Inflammatory macrophage (primary cell): ENCODE measurements around the gene DDX25.
"Not testable (repeated sequence)": the region's sequence is repeated elsewhere in the genome, so short reads cannot be mapped to it uniquely, and the experiment has no call there.

Source experiments
- DNase-seq, 2 donors: peaks; one replicate each; pipeline ENCODE4 v3.0.0-alpha.2; 2020 to 2022
- total RNA-seq, 18 experiments: gene quantifications; one replicate each; lab custom pipeline; 2026; ENCODE audit warnings: mixed read lengths in 6 of 18, inconsistent platforms in 2 of 18; lab: John Stamatoyannopoulos, UW

The DDX25 gene
- total RNA-seq = 0 to 0.22 (median 0) reads per million in 18 experiments

DNA sequence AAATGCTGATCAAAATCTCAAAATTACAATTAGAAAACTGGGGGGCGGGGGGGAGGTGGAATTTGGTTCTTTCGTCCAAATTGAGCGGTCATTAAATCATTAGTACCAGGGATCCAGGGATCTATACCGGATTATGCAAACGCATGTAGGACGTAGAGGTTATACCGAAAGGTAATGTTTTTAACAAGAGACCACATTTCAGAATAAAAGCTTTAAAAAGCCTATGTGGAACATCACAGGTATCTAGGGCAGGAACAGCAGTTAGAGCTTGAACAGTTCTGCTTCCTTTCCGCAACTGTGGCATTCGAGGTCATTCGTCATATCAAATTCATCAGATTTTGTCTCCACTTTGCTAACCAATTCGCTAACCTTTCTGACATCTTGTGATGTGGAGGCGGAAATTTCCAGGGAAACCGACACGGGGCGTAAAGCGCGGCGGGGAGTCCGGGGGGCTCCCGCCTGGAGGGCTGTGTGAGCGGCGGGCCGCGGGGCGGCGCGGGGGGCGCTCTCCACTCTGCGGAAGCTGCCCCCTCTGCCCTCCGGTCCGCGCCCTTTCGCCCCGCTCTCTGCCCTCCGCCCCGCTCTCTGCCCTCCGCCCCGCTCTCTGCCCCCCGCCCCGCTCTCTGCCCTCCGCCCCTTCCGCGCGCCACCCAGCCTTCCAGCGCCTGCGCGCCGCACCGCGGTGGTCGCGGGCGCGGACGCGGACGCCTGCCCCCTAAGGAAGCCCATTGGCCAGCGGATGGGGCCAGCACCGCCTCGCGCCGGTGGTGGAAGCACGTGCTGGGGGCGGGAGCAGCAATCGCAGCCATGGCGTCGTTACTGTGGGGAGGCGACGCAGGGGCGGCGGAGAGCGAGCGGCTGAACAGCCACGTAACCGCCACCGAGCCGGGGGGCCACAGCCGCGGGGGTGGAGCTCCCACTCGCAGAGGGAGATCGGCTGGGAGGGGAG, at the start of gene DDX25:
Gene DDX25 (plus strand): TSS at position 798 of the 949 bp plus-strand sequence. CDS start 10 bp downstream, at position 808.
- DNase-seq = no peak

DNA sequence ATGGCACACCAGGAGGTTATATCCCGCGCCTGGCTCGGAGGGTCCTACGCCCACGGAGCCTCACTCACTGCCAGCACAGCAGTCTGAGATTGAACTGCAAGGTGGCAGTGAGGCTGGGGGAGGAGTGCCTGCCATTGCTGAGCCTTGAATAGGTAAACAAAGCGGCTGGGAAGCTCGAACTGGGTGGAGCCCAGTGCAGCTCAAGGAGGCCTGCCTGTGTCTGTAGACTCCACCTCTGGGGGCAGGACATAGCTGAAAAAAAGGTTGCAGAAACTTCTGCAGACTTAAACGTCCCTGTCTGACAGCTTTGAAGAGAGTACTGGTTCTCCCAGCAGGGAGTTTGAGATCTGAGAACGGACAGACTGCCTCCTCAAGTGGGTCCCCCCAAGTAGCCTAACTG, 46.6 kb upstream of the DDX25 start:
- not testable (repeated sequence) for DNase-seq

DNA sequence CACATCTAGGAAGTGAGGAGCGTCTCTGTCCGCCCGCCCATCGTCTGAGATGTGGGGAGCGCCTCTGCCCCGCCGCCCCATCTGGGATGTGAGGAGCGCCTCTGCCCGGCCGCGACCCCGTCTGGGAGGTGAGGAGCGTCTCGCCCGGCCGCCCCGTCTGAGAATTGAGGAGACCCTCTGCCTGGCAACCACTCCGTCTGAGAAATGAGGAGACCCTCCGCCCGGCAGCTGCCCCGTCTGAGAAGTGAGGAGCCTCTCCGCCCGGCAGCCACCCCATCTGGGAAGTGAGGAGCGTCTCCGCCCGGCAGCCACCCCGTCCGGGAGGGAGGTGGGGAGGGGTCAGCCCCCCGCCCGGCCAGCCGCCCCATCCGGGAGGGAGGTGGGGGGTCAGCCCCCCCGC, 41.5 kb upstream of the DDX25 start:
- DNase-seq = not testable (repeated sequence)

DNA sequence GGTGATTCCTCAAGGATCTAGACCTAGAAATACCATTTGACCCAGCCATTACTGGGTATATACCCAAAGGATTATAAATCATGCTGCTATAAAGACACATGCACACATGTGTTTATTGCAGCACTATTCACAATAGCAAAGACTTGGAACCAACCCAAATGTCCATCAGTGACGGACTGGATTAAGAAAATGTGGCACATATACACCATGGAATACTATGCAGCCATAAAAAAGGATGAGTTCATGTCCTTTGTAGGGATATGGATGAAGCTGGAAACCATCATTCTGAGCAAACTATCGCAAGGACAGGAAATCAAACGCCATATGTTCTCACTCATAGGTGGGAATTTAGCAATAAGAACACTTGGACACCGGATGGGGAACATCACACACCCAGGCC, 39.0 kb upstream of the DDX25 start:
- not testable (repeated sequence) for DNase-seq

DNA sequence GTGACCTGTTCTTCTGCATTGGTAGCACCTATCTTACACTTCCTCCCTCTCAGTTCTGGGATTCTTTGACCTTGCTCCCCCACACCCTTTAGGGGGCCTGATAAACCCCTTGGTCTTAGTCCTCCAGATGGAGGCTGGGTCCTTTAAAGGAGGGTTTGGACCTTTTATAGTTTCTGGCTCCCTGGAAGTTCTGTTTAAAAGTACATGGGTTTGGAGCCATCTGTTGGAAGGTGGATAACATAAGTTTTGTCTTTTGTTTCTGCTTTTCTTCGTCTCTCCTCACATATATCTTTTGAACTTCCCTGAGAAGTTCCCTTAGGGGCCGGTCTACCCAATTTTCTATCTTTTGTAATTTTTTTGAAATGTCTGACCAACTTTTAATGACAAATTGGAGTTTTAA, 34.8 kb upstream of the DDX25 start:
- no peak for DNase-seq

DNA sequence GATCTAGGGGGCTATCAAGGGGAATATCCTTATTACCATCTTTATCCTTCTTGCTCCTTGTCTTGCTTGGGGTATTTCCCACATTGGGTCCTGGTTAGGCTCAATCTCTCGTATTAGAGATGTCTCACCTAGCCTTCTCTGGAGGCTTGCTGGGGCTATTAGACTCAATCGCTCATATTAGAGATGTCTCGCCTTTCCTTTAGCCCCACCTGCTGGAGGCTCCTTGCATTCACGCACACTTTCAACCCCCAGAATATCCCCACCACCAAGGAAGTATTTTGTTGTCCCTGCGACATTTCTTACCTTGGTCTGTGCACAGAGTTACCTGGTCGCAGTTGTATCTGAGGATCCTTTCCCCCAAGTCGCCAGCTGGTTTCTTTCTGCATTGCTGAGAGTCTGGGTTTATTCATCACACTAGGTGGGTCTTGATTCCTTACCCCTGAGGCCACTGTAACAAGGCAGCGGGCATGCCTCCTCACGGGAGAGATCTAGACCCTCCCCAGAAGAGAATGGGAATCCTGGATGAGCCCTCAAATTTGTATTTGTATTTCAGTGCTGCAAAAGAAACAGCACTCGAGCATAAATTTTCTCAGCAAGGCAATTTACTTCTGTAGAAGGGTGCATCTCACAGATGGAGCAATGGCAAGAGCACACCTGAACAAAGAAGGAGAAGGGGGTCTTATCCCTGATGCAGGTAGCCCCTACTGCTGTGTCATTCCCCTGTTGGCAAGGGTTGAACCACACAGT, 32.7 kb upstream of the DDX25 start:
- peak in 1 of 2 donors; percentile 4 for DNase-seq

DNA sequence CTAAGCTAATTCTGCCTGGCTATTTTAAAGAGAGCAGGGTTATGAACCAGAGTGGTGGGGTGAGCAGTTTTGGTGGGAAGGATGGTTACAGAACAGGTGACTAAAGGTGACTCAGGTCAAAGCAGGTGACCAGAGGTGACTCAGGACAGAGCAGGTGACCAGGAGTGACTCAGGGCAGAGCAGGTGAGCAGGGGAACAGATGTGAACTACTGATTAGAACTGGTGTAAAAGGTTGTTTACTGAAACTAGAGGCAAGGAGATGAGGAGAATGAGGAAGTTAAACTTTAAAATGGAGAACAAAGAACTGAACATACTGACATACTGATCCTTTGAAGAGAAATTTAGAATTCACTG, 32.2 kb upstream of the DDX25 start:
- no peak for DNase-seq

DNA sequence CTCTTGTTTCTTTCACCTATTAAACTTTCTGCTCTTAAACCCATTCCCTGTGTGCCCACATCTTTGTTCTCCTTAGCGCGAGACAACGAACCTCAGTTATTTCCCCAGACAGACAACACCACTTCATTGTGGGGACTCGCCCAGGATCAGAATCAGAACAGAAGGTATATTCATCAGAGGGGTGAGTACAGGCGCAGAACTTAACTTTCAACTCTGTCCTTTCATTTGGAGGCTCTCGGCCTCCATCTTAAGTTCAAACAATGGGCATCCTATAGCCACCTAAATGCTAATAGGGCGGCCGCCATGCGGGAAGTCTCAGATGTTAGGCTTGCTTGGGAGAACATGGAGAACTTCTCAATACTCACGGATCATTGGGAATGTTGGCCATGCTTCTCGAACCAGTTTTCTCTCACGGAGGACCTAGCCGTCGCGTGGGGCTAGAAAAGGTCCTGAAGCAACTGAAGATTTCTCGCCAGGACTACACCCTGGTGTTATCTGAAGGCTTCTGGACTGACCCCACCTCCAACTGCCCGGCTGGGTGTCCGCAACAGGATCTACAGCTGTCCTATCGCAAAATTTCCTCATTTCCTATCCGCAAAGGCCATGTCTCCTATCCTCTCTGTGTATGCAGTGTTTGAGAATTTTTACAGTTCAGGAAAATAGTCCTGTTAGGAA, 30.3 kb upstream of the DDX25 start:
- no peak for DNase-seq

DNA sequence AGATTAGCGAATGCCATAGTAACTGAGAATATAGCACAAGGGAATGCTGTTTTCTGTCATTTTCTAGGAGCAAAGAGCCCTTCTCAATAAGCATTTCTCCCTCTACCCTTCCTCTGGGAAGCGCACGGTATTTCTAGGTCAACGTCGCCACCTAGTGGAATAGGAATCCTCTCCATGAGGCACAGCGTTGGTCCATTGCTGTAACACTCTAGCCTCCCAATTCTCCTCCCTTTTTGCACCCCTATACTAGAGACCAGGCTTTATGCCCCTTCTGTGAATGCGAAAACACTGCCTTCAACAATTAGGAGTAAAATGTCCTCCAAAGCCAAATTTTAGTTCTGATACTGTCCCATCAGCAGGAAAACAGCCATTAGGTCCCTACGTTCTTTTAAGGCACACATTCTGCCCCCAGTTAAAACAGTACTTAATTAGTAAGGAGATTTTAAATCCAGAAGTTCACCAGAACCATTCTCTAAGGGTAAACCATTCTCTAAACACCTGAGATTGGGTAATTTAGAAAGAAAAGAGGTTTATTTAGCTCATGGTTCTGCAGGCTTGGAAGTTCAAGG, 29.7 kb upstream of the DDX25 start:
- DNase-seq = peak; percentile 64 to 69

DNA sequence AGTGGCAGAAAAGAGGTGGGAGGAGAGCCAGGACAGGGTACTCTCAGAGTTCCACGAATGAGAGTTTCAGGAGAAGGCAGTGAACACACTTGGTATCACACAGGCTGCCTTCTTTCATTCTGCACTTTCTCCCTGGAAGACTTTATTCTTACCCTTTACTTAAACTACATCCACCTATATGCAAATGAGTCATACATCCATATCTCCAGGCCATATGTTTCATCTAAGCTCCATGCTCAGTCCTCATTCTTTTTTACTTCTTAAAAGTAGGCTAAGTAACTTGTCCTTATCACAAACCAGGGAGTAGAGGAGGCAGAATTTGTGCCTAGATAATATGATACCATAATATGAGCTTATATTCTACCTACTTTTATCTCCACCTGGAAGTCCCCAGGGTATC, 23.0 kb upstream of the DDX25 start:
- no peak for DNase-seq

DNA sequence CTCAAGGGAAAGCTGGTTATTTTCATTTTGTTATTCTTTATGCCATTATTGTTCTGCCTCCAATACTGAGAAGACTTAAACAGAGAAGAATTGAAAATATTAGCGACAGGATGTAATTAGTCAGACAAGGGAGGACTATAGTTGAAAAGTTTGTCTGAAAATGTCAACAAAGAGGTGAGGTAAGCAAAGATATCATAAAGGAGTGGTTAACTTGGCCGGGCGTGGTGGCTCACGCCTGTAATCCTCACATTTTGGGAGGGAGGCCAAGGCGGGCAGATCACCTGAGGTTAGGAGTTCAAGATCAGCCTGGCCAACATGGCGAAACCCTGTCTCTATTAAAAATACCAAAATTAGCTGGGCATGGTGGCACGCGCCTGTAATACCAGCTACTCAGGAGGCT, 20.9 kb upstream of the DDX25 start:
- DNase-seq = no peak

DNA sequence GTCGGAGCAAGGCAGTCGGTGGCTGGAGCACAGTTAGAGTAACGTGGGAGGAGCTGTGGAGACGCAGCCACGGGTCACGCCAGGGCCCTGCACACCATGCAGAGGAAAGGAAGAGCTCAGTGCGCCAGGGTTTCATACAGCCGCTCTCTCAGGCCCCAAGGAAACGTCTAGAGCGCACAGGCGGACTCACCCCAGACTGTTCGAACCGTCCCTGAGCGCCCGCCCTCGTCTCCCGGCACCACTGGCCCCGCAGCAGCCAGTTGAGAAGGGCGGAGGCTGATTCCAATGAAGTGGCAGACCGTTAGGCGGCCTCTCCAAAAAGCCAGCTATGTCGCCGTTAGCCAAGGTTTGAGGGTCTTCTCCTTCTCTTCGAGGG, 17.3 kb upstream of the DDX25 start:
- peak; percentile 38 to 40 for DNase-seq

DNA sequence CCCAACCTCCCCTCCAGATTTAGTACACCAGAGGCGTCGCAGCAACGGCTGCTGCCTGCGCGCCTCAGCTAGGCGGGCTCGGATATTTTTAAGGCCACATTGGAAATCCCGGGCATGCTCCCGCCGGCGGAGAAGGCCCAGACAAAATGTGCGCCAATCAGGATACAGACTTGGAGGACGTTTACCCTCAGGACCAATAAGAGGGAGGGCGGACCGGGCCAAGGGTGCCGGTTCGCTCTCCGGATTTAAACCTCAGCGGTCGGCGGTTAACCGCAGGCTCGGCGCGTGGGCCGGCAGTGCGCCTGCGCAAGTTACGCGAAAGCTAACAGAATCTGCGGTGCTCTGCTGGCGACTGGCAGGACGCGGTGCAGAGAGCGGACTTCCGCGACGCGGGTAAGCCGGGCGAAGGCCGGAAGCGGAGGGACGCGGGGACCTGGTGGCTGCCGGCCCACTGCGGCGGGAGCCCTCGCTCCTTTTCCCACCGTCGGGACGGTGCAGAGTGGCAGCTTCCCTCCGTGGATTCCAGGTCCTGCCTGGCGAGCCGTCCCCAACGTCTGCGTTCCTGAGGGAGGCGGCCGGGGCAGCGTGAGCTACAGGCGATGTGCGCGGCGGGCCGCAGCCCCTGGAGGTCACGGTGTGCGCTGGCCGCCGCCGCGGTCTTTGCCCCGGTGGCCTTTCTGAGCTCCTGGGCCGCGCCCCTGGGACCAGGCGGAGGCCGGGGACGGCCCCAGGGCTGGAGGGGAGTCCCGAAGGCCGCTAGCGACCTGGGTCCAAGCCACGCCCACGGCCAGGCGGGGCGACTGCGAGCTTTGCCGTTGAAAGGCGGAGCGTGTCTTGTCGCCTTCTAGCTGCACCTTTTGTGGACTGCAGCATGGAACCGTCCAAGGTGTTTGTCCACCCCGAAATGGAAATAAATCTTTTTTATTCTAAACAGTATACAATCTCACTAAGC, 16.7 kb upstream of the DDX25 start, which contains the start of gene HYLS1:
Gene HYLS1 (plus strand): TSS at position 296 of the 952 bp plus-strand sequence. CDS start 11,701 bp downstream, outside the sequence.
- DNase-seq = peak; percentile 97 to 98

DNA sequence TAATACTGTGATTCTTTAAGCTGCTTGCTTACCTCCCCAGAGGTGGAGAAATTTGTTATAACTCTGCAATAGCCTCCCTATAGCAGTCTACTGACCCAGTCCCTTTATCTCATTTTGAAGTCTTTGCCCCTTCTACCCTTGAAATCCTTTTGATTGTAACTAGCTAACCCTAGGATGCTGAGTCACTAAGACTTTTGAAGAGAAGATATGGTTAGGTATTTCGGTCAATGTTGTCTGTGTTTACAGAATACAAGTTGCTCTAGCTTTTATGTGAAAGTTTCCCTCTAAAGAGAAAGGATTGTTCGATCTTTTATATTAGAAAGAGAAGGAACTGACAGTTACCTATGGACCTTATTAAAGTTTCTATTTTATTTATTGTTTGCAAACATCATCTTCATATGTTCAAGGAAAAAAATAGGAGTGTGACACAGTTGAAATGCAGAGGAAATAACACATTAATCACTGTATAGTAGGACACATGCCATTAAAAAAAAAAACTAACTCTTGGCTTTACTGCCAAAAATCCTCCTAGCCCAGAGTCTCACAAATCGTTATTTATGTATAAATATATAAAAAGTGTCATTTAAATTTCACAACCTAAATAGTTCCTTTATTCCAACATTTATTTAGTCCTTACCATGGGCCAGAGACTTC, 13.7 kb upstream of the DDX25 start:
- no peak for DNase-seq

DNA sequence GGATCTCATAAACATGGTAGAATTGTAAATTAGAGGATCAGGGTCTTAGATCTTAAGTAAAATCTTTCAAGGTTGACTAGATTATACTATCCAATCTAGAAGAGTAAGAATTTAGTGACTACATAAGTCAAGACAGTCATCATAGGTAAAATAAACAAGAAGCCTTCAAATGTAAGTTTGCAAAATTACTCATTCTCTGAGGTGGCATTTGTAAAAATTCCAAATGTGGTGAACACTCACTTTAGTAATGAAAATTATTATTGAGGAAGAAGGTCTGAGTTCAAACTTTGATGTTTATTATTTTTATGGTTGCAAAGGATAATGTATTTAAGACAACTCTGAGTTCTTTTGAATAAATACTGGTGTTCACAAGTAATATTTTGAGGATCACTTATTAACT, 12.2 kb upstream of the DDX25 start:
- DNase-seq = no peak

DNA sequence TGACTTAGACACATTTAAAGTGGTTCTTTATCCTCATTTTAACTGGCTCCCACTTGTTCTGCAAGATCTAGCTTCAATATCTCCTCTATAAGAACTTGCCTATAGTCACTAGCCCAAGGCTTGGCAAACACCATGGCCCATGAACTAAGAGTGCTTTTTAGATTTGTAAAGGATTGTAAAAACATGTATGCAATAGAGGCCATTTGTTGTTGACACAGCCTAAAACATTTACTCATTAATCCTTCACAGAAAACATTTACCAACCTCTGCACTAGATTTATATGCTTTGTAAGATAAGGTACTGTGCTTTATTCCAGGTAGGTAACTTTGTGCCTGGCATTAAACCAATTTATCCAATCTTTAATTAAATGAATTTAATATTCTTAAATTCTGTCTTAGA, 11.3 kb upstream of the DDX25 start:
- no peak for DNase-seq

DNA sequence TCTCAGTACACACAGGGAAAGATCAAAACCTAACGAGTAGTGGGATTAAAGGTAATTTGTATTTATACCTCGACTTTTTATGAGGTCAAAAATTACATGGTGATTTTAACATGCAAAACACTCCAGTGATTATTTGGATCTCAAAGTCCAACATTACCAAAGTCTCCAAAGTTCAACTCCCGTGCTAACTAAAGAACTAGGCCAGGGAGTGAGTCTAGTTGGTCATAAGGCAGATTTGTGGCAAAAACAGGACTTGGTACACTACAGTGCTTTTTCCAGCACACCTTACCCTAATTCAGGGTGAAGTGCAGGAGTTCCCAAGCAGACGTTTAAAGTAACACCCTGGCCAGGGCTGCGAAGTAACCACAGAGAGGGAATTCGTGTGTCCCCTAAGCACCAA, 2.4 kb upstream of the DDX25 start:
- DNase-seq = no peak

DNA sequence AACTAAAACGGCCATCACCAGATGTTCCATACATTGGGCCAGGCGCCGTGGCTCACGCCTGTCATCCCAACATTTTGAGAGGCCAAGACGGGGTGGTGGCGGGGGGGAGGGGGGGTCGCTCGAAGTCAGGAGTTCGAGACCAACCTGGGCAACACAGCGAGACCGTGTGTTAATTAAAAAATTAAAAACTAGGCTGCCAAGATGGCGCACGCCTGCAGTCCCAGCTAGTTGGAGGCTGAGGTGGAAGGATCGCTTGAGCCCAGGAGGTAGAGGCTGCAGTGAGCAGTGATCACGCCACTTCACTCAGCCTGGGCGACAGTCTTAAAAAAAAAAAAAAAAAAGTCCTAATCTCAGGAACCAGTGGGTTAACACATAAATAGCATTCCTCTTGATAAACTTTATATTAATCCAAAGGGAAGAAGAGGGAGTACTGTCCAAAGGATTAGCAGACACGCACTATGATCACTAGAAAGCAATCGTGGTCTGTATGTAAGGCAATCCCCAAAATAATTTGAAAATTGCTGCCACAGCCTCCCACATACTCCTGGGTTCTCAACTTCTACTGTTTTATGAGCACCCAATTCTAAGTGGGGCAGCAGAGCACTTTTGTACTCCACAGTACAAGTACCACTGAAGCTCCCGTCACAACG, 1.9 kb upstream of the DDX25 start:
- DNase-seq = no peak

DNA sequence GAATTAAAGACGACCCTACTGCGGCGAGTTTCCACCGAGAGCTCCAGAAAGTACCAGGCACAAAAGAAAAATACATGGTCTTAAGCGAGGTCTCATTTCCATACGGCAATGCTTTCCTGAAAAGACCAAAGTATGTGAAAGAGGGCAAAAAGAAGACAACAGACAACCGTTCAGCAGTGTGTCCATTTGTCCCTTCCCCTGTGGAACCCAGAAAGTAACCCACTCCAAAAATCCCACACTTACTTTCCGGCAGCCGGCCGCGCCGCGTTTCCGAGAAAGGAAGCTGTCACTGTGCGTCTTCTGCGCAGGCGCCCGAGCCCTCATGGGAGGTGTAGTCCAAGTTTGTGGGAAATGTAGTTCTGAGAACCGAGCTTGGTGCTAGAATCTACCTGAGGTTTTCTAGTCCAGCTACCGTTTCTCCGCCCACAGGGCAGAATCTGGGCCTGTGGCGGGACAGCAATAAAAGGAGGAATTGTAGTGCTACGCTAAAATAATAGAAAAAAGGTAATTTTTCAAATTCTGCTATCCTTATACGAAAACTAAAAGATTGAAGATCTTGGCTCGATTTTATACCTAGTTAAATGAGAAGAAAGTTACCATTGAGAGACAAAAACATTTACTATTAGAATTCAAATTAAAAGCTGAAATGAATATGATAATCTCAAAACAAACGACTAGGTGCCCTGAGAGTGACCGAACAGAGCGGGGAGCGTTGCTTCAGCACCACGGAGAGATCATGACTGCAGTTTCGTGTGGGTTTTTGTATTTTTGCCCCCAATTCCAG, 1.2 kb upstream of the DDX25 start, which contains the start of gene PUS3:
Gene PUS3 (minus strand): TSS at position 280 of the 784 bp plus-strand sequence. CDS start 6,922 bp downstream, outside the sequence.
- DNase-seq = peak; percentile 81 to 87
